GM12878 (cell line): Measurements from ENCODE around the gene GRAMD2B. TPM values are rescaled to one million over a fixed set of nuclear protein-coding genes. Genes with fewer than 3 reads are reported as not detected.

Experiments used
- ATAC-seq: fragments of 200-7000 bp; cut with Tn5 transposase; 3 replicates; pipeline ENCODE4 v1.9.1; 2020; ENCODE audit warnings: mild to moderate bottlenecking, moderate library complexity
- BruUV-seq: library from RNA; stranded (reverse); fragments of 400-500 nt; replicated peaks from 2 replicates; lab custom pipeline; 2021; lab: Mats Ljungman, UMichigan
- CTCF ChIA-PET: fragments of 300-600 bp; sonication (Branson Sonifier 250); formaldehyde crosslinking; extraction: SDS; loops from one replicate; lab custom pipeline; 2021; ENCODE audit warnings: inconsistent platforms; lab: Yijun Ruan, JAX
- POLR2A ChIA-PET: fragments of 350-600 bp; formaldehyde crosslinking; extraction: SDS; loops from one replicate; lab custom pipeline; 2021; ENCODE audit warnings: inconsistent platforms; lab: Charles Lee
- RAD21 ChIA-PET: fragments of 300-600 bp; sonication (Branson Sonifier 250); formaldehyde crosslinking; loops from one replicate; lab custom pipeline; 2023; ENCODE audit warnings: antibody characterized with exemption; ENCODE audit not compliant: unreplicated experiment; lab: Charles Lee
- SMC1A ChIA-PET: fragments of 300-600 bp; sonication (Branson Sonifier 250); formaldehyde crosslinking; loops from one replicate; lab custom pipeline; 2023; ENCODE audit not compliant: unreplicated experiment, uncharacterized antibody; lab: Charles Lee
- DNase-seq: peaks from one replicate; pipeline ENCODE4 v3.0.0-alpha.2; 2011; ENCODE audit warnings: low read depth, low spot score
- FAIRE-seq: peaks from 3 replicates; lab custom pipeline; 2011; peaks lifted over from hg19 to GRCh38; lab: Jason Lieb, UNC
- H2AFZ ChIP-seq: 2 replicates; pipeline ENCODE4 v1.6.0; 2011; ENCODE audit warnings: low read depth, low read length, control low read depth; ENCODE audit not compliant: control insufficient read depth
- H3K27ac ChIP-seq: 2 replicates; pipeline ENCODE4 v1.5.1; 2011; ENCODE audit warnings: control low read depth; ENCODE audit not compliant: control insufficient read depth, insufficient read depth
- H3K27me3 ChIP-seq, 2 experiments: replicated peaks in 1 of 2; 2 replicates each; pipeline versions ENCODE4 v1.6.0 to v1.6.1; 2011; ENCODE audit warnings: low read length in 1 of 2; ENCODE audit not compliant: control insufficient read depth in 2 of 2, insufficient read depth in 2 of 2
- H3K36me3 ChIP-seq, 2 experiments: 2 replicates each; pipeline ENCODE4 v1.5.1; 2011; ENCODE audit warnings: low read length in 1 of 2; ENCODE audit not compliant: control insufficient read depth in 2 of 2, insufficient read depth in 2 of 2
- H3K4me1 ChIP-seq: 2 replicates; pipeline ENCODE4 v1.6.1; 2011; ENCODE audit warnings: mild to moderate bottlenecking, low read length, moderate library complexity, mixed read lengths; ENCODE audit not compliant: control insufficient read depth, insufficient read depth
- H3K4me2 ChIP-seq: 2 replicates; pipeline ENCODE4 v1.6.0; 2011; ENCODE audit warnings: control low read depth; ENCODE audit not compliant: control insufficient read depth, insufficient read depth
- H3K4me3 ChIP-seq: fragments of 200-600 bp; sonication (generic); 2 replicates; pipeline ENCODE4 v1.5.1; 2016
- H3K79me2 ChIP-seq: 2 replicates; pipeline ENCODE4 v1.6.0; 2011; ENCODE audit warnings: low read length; ENCODE audit not compliant: control insufficient read depth, insufficient read depth
- H3K9ac ChIP-seq: 2 replicates; pipeline ENCODE4 v1.8.0; 2011; ENCODE audit warnings: low read length, control low read depth, mixed read lengths; ENCODE audit not compliant: control insufficient read depth, insufficient read depth
- H3K9me3 ChIP-seq: replicated peaks from 3 replicates; pipeline ENCODE4 v1.5.1; 2011; ENCODE audit warnings: mild to moderate bottlenecking, low read length; ENCODE audit not compliant: control insufficient read depth, insufficient read depth
- H4K20me1 ChIP-seq: 2 replicates; pipeline ENCODE4 v1.6.0; 2011; ENCODE audit not compliant: control insufficient read depth, insufficient read depth
- ATF7 ChIP-seq: fragments of 450-650 bp; IDR thresholded peaks from 2 replicates; pipeline ENCODE4 v1.6.1; 2016; ENCODE audit warnings: low read depth, mild to moderate bottlenecking
- NBN ChIP-seq: fragments of 450-650 bp; IDR thresholded peaks from 2 replicates; pipeline ENCODE4 v1.6.1; 2016
- NR2F1 ChIP-seq: fragments of 450-650 bp; conservative IDR thresholded peaks from 2 replicates; pipeline ENCODE4 v1.6.1; 2017; ENCODE audit warnings: mild to moderate bottlenecking
- POLR2A ChIP-seq: IDR thresholded peaks from 2 replicates; pipeline ENCODE4 v1.6.1; 2011; ENCODE audit warnings: low read depth, mild to moderate bottlenecking, low read length
- WGBS: methylation state at CpG from one replicate; pipeline ENCODE4 v1.1.6; 2016; ENCODE audit warnings: low lambda C conversion rate; ENCODE audit not compliant: insufficient replicate concordance, insufficient coverage; ENCODE audit errors: missing lambda C conversion rate; 5-methylcytosine and 5-hydroxymethylcytosine counted together
- in situ Hi-C: fragments of 300-500 bp; cut with MboI; formaldehyde crosslinking; loops from 9 replicates; pipeline ENCODE4 v1.14.3; 2018; ENCODE audit warnings: mixed read lengths
- intact Hi-C: fragments of 100-400 bp; cut with micrococcal nuclease; formaldehyde crosslinking; loops from one replicate; pipeline ENCODE4 v1.14.2; 2022; ENCODE audit not compliant: unreplicated experiment
- polyA plus RNA-seq, 11 experiments: library from polyadenylated mRNA; depleted of rRNA in 4 of 11; unstranded in 6 of 11; stranded (reverse) in 5 of 11; fragments of >200 nt; fragmentation: Nextera tagmentation in 4 of 11; fragmentation: Illumina TruSeq in 1 of 11; extraction: Ambion mirVana in 4 of 11; extraction: Trizol in 1 of 11; gene quantifications; 1 replicate in 1 of 11; 2 replicates in 10 of 11; pipeline versions ENCODE4 v1.2.1 to v1.2.3, GENCODE V29; 2011 to 2016; ENCODE audit warnings: inconsistent platforms in 2 of 11, missing spikeins in 2 of 11, low read depth in 1 of 11
- total RNA-seq, 4 experiments: library from RNA; depleted of rRNA in 3 of 4; stranded (reverse); fragments of >200 nt in 3 of 4; fragmentation: Illumina TruSeq in 1 of 4; extraction: Trizol in 1 of 4; gene quantifications; 2 replicates each; pipeline versions ENCODE4 v1.2.1 to v1.2.3, GENCODE V29; 2013 to 2021
- TF ChIP-seq, protein P1 (sequence below): fragments of 450-650 bp; IDR thresholded peaks from 2 replicates; pipeline ENCODE4 v1.6.1; 2017; ENCODE audit warnings: mild to moderate bottlenecking, low read depth, inconsistent platforms; ENCODE audit not compliant: poor library complexity, severe bottlenecking

Gene GRAMD2B
- total and polyA plus RNA-seq, 10 of the 15 experiments (the other 5 are each of a cell fraction or from before 2014, with no cell fraction given): 1.9 to 21.5 (median 8.4) TPM

DNA sequence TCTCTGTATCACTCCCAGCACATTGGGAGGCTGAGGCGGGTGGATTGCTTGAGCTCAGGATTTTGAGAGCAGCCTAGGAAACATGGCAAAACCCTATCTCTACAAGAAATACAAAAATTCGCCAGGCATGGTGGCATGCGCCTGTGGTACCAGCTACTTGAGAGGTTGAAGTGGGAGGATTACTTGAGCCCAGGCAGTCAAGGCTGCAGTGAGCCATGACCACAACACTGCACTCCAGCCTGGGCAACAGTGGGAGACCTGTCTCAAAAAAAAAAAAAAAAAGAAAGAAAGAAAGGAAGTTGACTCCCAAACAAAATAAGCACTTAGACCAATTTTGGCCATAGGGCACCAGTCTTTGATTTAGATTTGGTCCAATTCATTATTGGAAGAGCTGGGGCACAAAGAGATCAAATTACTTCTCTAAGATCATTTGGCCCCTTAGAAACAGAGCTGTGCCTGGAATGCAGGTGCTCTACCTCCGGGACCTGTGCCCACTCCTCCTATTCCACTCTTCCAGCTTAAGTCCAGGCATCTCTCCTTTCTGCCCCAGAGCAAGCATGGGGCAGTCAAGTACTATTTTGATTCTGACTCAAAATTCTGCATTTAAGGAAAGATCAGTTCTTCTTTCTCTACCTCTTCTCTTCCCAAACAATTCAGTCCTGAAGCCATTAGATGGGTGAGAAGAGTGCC lies 112.8 kb downstream of the GRAMD2B start (continued):
- TF ChIP-seq, protein P1, sequence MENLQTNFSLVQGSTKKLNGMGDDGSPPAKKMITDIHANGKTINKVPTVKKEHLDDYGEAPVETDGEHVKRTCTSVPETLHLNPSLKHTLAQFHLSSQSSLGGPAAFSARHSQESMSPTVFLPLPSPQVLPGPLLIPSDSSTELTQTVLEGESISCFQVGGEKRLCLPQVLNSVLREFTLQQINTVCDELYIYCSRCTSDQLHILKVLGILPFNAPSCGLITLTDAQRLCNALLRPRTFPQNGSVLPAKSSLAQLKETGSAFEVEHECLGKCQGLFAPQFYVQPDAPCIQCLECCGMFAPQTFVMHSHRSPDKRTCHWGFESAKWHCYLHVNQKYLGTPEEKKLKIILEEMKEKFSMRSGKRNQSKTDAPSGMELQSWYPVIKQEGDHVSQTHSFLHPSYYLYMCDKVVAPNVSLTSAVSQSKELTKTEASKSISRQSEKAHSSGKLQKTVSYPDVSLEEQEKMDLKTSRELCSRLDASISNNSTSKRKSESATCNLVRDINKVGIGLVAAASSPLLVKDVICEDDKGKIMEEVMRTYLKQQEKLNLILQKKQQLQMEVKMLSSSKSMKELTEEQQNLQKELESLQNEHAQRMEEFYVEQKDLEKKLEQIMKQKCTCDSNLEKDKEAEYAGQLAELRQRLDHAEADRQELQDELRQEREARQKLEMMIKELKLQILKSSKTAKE: no peak
- no peak for TF ChIP-seq NR2F1
- no peak for TF ChIP-seq NBN
- no peak for TF ChIP-seq POLR2A

- no peak overlapping the region for H3K4me2 ChIP-seq
- no peaks in the 10 kb centered on the region for H3K79me2 ChIP-seq
- H3K27me3 ChIP-seq: no peaks in the 10 kb centered on the region
- H3K27ac ChIP-seq: no peak overlapping the region
- FAIRE-seq: no peak
- SMC1A ChIA-PET: interaction anchor here (1.9 kb wide), 1 partner anchor 183 kb away, joined by 6 read pairs; no protein-coding TSS in a partner anchor
- in situ Hi-C loops: loop anchor here (5.0 kb wide), 1 partner anchor 185 kb away; no protein-coding TSS in a partner anchor
- WGBS: 10% methylated on average over 3 of the region's 3 CpGs
- H3K9ac ChIP-seq: no peak overlapping the region
- no peaks in the 10 kb centered on the region for H3K4me1 ChIP-seq
- H3K36me3 ChIP-seq: no peaks in the 10 kb centered on the region
- TF ChIP-seq ATF7: no peak
- TF ChIP-seq, all 136 proteins: peak for 0
- ChIA-PET RAD21 (interaction anchor here (3.2 kb wide), 1 partner anchor 198 kb away, joined by 9 read pairs; no protein-coding TSS in a partner anchor), CTCF (interaction anchor here (1.3 to 11.8 kb wide), 3 partner anchors 180 to 199 kb away, joined by 5 to 136 read pairs (median 21); no protein-coding TSS in a partner anchor), POLR2A (no interaction called here)
- intact Hi-C loops: loop anchor here (5.0 kb wide), 1 partner anchor 35 kb away; no protein-coding TSS in a partner anchor
- Histone ChIP-seq H2AFZ (no peak overlapping the region), H4K20me1 (no peaks in the 10 kb centered on the region), H3K4me3 (no peak overlapping the region), H3K9me3 (no peaks in the 10 kb centered on the region; the same call in 2 of the 3 replicates)
- ATAC-seq (no peak), DNase-seq (no peak)
- BruUV-seq: no TSS peak
Observed at GRCh38 chr5:126536874-126537273, 113.7 kb downstream of the GRAMD2B start.
